Measurements from ENCODE around the gene PRRG1. TPM values are rescaled to one million over a fixed set of nuclear protein-coding genes. Genes with fewer than 3 reads are reported as not detected.
"Not testable (repeated sequence)": the region's sequence is repeated elsewhere in the genome, so short reads cannot be mapped to it uniquely, and the experiment has no call there.

PRRG1 gene
- total RNA-seq, 2 experiments from 2014 or later: not detected

GRCh38 chrX:37425370-37425769 is 76.2 kb downstream of the PRRG1 start:
- H3K36me3 ChIP-seq (ENCODE audit: insufficient read depth, low read length): no peaks in the 10 kb centered on the region
- ChIA-PET POLR2A (no interaction called here), CTCF (interaction anchor here (1.0 kb wide), 1 partner anchor 30 kb away, joined by 3 read pairs; no protein-coding TSS in a partner anchor)
- H3K4me3 Mint-ChIP-seq: no peak overlapping the region
- intact Hi-C loops (cut with DNase I, micrococcal nuclease): no loop called here
- no peaks in the 10 kb centered on the region for H3K27me3 ChIP-seq (ENCODE audit: control insufficient read depth in 1 of 2, insufficient read depth in 2 of 2, low read length in 2 of 2)
- ATAC-seq (ENCODE audit: poor library complexity) (no peak), DNase-seq (no peak)
- no peak overlapping the region for H3K27ac ChIP-seq (ENCODE audit: low read depth in 1 of 2, low read length in 2 of 2)
- H3K4me3 ChIP-seq (ENCODE audit: low read length): no peak overlapping the region
- H3K27ac Mint-ChIP-seq: no peak overlapping the region
- H3K4me1 ChIP-seq (ENCODE audit: insufficient read depth, low read length): no peaks in the 10 kb centered on the region
- H3K27me3 Mint-ChIP-seq: no peaks in the 10 kb centered on the region
- H3K36me3 Mint-ChIP-seq (ENCODE audit: low read depth): no peaks in the 10 kb centered on the region
- no peaks in the 10 kb centered on the region for H3K9me3 Mint-ChIP-seq
- TF ChIP-seq, protein P1, sequence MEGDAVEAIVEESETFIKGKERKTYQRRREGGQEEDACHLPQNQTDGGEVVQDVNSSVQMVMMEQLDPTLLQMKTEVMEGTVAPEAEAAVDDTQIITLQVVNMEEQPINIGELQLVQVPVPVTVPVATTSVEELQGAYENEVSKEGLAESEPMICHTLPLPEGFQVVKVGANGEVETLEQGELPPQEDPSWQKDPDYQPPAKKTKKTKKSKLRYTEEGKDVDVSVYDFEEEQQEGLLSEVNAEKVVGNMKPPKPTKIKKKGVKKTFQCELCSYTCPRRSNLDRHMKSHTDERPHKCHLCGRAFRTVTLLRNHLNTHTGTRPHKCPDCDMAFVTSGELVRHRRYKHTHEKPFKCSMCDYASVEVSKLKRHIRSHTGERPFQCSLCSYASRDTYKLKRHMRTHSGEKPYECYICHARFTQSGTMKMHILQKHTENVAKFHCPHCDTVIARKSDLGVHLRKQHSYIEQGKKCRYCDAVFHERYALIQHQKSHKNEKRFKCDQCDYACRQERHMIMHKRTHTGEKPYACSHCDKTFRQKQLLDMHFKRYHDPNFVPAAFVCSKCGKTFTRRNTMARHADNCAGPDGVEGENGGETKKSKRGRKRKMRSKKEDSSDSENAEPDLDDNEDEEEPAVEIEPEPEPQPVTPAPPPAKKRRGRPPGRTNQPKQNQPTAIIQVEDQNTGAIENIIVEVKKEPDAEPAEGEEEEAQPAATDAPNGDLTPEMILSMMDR (IDR thresholded peaks at IDR 0.05): no peak
- no peaks in the 10 kb centered on the region for H3K9me3 ChIP-seq (ENCODE audit: control insufficient read depth in 1 of 2, insufficient read depth in 1 of 2, low read length in 2 of 2)
- H3K4me1 Mint-ChIP-seq (ENCODE audit: low read depth): no peaks in the 10 kb centered on the region

DNA sequence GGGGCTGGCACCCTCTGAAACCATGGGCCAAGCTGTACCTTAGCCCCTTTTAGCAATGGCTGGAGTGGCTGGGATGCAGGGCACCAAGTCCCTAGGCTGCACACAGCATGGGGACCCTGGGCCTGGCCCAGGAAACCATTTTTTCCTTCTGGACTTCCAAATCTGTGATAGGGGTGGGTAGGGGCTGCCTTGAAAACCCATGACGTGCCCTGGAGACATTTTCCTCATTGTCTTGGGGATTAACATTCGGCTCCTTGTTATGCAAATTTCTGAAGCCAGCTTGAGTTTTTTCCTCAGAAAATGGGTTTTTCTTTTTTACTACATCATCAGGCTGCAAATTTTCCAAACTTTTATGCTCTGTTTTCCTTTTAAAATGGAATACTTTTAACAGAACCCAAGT is 79.8 kb downstream of the PRRG1 start:
- H3K4me1 ChIP-seq (ENCODE audit: insufficient read depth, low read length); H3K36me3 Mint-ChIP-seq (ENCODE audit: low read depth); intact Hi-C loops (cut with DNase I, micrococcal nuclease); H3K27me3 ChIP-seq (ENCODE audit: control insufficient read depth in 1 of 2, insufficient read depth in 2 of 2, low read length in 2 of 2); H3K27ac ChIP-seq (ENCODE audit: low read depth in 1 of 2, low read length in 2 of 2); H3K9me3 ChIP-seq (ENCODE audit: control insufficient read depth in 1 of 2, insufficient read depth in 1 of 2, low read length in 2 of 2); CTCF ChIA-PET; ATAC-seq (ENCODE audit: poor library complexity); H3K36me3 ChIP-seq (ENCODE audit: insufficient read depth, low read length); H3K9me3 Mint-ChIP-seq; H3K27me3 Mint-ChIP-seq; H3K4me1 Mint-ChIP-seq (ENCODE audit: low read depth); H3K4me3 Mint-ChIP-seq; H3K4me3 ChIP-seq (ENCODE audit: low read length); H3K27ac Mint-ChIP-seq; DNase-seq; POLR2A ChIA-PET: not testable (repeated sequence)

GRCh38 chrX:37434362-37434761 is 85.2 kb downstream of the PRRG1 start:
- ChIA-PET CTCF (no interaction called here), POLR2A (no interaction called here)
- TF ChIP-seq, protein P1 (IDR thresholded peaks at IDR 0.05): no peak
- H3K36me3 ChIP-seq (ENCODE audit: insufficient read depth, low read length): no peaks in the 10 kb centered on the region
- intact Hi-C loops (cut with DNase I, micrococcal nuclease): no loop called here
- H3K4me3 ChIP-seq (ENCODE audit: low read length): no peak overlapping the region
- Mint-ChIP-seq H3K9me3 (no peaks in the 10 kb centered on the region), H3K4me1 (ENCODE audit: low read depth) (no peaks in the 10 kb centered on the region), H3K36me3 (ENCODE audit: low read depth) (no peaks in the 10 kb centered on the region), H3K27me3 (no peaks in the 10 kb centered on the region), H3K4me3 (no peak overlapping the region), H3K27ac (no peak overlapping the region)
- DNase-seq: no peak
- no peak overlapping the region for H3K27ac ChIP-seq (ENCODE audit: low read depth in 1 of 2, low read length in 2 of 2)
- H3K27me3 ChIP-seq (ENCODE audit: control insufficient read depth in 1 of 2, insufficient read depth in 2 of 2, low read length in 2 of 2): no peaks in the 10 kb centered on the region
- no peak for ATAC-seq (ENCODE audit: poor library complexity)
- H3K4me1 ChIP-seq (ENCODE audit: insufficient read depth, low read length): no peaks in the 10 kb centered on the region
- no peaks in the 10 kb centered on the region for H3K9me3 ChIP-seq (ENCODE audit: control insufficient read depth in 1 of 2, insufficient read depth in 1 of 2, low read length in 2 of 2)

GRCh38 chrX:37437160-37437559 is 88.0 kb downstream of the PRRG1 start:
- no peaks in the 10 kb centered on the region for H3K27me3 Mint-ChIP-seq
- H3K27ac Mint-ChIP-seq: no peak overlapping the region
- H3K4me3 ChIP-seq (ENCODE audit: low read length): no peak overlapping the region
- no peaks in the 10 kb centered on the region for H3K4me1 ChIP-seq (ENCODE audit: insufficient read depth, low read length)
- no peaks in the 10 kb centered on the region for H3K27me3 ChIP-seq (ENCODE audit: control insufficient read depth in 1 of 2, insufficient read depth in 2 of 2, low read length in 2 of 2)
- H3K9me3 ChIP-seq (ENCODE audit: control insufficient read depth in 1 of 2, insufficient read depth in 1 of 2, low read length in 2 of 2): peaks cover 0 to 6% of the 10 kb centered on the region in 2 experiments
- intact Hi-C loops (cut with DNase I, micrococcal nuclease): no loop called here
- POLR2A ChIA-PET: no interaction called here
- H3K27ac ChIP-seq (ENCODE audit: low read depth in 1 of 2, low read length in 2 of 2): no peak overlapping the region
- CTCF ChIA-PET: no interaction called here
- no peaks in the 10 kb centered on the region for H3K4me1 Mint-ChIP-seq (ENCODE audit: low read depth)
- no peak overlapping the region for H3K4me3 Mint-ChIP-seq
- TF ChIP-seq, protein P1 (IDR thresholded peaks at IDR 0.05): no peak
- no peaks in the 10 kb centered on the region for H3K36me3 ChIP-seq (ENCODE audit: insufficient read depth, low read length)
- DNase-seq: no peak
- no peak for ATAC-seq (ENCODE audit: poor library complexity)
- no peaks in the 10 kb centered on the region for H3K9me3 Mint-ChIP-seq
- no peaks in the 10 kb centered on the region for H3K36me3 Mint-ChIP-seq (ENCODE audit: low read depth)
